GM21576 (cell line): ENCODE data around the gene TAPBPL.
A peak's percentile ranks its signal among the peaks of the same experiment; 100 is the strongest.
"Not testable (repeated sequence)": the region's sequence is repeated elsewhere in the genome, so short reads cannot be mapped to it uniquely, and the experiment has no call there.

Source experiments
- ATAC-seq: cut with Tn5 transposase; IDR thresholded peaks from one replicate; pipeline ENCODE4 v1.9.1; 2021; ENCODE audit warnings: mild to moderate bottlenecking, moderate library complexity; ENCODE audit not compliant: unreplicated experiment

Gene TAPBPL

DNA sequence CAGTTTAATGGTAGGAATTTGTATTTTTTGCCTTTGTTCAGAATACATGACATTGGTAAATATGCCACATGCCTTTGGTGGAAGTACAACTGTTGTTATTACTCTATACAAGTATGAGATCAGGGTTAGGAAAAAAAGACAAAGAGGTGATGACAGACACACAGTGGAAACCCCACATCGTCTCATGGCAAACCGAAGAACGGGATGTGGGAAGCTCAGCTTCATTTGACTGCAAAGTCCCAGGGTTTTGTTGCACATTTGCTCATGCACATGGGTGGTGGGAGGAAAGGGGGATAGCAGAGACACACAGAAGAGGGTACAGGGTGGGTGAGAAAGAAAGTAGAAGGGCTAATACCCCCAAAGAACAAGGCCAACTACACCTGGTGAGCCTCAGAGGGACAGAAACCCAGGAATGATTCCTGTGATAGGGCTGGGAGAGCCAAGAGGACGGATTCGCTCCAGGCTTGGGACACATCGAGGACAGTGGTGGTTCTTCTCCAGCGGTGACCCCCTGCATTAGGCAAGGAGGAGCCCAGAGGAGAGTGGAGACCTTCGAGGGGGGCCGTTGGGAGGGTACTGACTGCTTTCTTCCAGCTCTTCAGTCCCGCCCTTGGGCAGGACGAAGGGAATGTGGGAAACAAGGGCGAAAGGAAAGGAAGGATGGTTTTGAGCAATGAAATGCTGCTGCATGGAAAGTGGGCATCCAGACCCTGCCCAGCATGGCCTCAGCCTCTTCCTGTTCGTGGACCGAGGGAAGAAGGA is 10.6 kb downstream of the TAPBPL start:
- peak; percentile 3 for ATAC-seq

DNA sequence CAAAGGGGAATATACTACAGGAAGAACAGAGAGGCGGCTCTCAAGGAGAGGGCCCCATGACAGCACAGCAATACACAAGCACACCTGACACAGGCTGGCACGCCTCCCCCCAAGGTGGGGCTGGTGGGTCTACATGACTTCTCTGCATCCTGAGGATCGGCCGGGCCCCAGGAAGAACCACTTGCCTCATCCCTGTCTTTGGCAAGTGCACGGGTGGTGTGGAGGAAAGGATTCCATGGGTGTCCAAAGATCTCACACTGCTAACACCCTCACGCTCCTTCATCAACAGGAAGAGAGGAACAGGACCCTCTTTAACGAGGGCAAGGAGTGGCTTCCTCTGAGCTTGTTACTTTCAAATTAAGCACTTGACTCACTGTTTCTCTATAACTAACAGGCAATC is 11.4 kb downstream of the TAPBPL start:
- ATAC-seq, result no peak

DNA sequence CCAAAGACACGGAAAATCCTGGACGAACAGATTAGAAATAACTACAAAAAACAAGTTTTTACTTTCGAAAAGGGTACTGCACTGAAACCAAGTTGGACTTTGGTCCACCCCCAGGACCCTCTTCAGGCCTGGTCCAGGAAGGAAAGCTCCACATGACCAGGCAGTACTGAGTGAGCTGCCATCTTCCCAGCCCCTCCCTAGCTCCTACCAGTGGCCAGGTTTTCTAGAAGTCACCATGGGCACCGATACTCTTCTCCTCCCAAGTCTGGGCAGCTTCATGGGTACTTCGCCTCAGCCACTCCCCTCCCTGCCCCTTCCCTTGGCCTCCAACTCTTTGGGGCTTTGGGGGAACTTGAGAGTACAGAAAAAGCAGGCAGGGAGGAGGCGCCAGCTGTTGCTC is 12.0 kb downstream of the TAPBPL start:
- no peak for ATAC-seq

DNA sequence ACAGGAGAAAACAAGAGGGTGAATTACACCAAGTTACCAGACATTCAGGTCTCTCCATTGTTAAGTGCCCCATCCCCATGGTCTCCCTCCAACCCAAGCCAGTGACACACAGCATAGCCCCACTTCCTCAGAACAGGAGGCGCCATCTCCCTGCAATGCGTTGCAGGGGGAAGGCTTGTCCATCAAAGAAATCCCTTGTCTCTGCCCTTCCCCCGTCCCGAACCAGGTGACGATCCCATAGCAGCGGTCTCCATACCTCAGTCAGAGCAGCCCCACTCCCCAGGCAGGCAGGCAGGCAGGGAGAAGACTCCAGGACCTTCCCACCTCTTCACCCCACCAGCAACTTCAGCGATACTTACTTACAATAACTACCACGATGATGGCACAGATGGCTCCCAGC is 12.7 kb downstream of the TAPBPL start:
- no peak for ATAC-seq

DNA sequence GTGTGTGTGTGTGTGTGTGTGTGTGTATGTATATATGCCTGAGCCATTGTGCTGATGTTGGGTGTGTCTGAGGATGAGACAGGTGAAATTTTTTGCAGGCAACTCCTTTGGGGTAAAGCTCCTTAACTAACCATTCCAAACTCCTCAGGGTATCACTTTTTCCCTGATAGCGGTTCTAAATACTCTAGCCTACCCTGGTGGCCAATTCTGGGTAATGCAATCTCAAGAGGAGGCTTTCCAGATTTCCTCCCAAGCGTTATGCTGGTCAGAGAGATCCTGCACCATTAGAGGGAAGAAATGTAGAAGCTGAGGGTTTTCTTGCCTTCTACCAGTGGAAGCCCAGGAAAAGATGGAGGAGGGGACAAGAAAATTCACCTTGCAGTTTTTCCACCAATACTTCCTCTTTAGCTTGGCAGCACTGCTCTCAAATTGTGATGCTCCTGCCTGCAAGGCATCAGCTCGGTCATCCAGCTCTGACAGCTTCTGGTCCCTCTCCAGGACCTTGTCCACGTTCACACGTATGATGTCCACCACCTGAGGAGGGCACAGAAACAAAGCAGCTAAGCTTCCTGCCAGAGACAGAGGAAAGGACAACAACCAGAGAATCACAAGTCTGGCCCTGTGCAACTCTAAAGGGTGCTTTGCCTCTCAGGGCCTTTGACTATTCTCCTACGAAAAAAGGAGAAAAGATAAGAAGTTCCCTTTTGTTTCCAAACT is 13.8 kb downstream of the TAPBPL start:
- no peak for ATAC-seq

DNA sequence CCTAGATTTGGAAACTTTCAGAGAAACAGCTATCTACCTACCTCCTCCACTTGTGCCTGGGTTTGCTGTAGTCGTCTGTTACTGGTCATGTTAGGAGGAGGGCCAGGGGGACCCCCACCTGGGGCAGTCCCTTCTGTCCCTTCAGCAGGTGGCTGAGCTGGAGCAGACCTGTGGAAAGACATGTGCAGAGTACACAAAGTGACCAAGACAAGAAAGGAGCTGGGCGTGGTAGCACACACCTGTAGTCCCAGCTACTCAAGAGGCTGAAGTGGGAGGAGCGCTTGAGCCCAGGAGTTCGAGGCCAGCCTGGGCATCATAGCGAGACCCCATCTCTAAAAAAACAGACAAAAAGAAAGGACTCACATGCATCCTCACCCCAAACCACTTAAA is 14.3 kb downstream of the TAPBPL start:
- ATAC-seq, result no peak

DNA sequence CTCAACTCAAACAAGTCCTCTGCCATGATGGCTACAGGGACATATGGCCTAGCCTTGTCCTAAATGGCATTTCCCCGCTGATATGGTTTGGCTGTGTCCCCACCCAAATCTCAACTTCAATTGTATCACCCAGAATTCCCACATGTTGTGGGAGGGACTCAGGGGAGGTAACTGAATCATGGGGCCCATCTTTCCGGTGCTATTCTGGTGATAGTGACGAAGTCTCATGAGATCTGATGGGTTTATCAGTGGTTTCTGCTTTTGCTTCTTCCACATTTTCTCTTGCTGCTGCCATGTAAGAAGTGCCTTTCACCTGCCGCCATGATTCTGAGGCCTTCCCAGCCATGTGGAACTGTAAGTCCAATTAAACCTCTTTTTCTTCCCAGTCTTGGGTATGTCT is 14.9 kb downstream of the TAPBPL start:
- not testable (repeated sequence) for ATAC-seq

DNA sequence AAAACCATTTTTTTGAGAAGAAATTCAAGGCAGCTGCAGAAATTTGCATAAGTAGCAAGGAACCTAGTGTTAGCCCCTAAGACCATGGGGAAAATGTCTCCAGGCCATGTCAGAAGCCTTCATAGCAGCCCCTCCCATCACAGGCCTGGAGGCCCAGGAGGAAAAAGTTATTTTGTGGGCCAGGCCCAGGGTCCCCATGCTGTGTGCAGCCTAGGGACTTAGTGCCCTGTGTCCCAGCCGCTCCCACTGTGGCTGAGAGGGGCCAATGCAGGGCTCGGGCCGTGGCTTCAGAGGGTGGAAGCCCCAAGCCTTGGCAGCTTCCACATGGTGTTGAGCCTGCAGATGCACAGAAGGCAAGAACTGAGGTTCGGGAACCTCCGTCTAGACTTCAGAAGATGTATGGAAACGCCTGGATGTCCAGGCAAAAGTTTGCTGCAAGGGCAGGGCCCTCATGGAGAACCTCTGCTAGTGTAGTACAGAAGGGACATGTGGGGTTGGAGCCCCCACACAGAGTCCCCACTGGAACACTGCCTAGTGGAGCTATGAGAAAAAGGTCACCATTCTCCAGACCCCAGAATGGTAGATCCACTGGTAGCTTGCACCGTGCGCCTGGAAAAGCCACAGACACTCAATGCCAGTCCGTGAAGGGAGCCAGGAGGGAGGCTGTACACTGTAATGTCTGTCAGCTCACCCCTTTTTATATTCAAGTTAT is 15.9 kb downstream of the TAPBPL start:
- not testable (repeated sequence) for ATAC-seq

DNA sequence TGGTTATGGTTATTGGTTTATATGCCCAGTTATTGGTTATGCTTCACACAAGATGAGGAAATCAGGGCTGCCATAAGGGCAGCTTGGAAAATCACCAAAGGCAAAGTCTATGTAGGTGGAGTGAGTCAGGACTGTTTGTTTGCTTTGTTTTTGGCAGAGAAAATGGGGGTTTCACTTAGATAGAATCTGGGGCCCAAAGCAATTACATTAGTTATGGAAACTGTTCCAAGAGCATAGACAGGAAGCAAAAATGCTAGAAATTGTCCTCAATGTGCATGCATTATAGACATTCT is 16.4 kb downstream of the TAPBPL start:
- no peak for ATAC-seq

DNA sequence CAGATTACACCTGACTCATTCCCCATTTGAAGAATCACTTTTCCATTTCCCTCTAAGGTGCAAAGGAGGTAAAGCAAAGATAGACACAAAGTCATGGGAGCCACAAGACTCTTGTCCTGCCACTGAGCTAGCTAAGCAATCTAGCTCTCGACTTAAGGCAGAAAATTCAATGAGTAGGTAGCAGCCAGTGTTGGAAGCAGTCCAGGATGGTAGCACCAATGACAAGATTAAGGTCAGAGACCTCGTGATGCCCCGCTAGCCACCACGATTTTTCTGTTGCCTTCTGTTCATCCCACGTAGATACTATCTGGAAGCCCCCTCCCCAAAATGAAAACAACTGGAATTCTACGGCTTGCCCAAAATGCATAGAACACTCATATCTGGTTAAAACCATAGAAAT is 17.2 kb downstream of the TAPBPL start:
- ATAC-seq, result no peak

DNA sequence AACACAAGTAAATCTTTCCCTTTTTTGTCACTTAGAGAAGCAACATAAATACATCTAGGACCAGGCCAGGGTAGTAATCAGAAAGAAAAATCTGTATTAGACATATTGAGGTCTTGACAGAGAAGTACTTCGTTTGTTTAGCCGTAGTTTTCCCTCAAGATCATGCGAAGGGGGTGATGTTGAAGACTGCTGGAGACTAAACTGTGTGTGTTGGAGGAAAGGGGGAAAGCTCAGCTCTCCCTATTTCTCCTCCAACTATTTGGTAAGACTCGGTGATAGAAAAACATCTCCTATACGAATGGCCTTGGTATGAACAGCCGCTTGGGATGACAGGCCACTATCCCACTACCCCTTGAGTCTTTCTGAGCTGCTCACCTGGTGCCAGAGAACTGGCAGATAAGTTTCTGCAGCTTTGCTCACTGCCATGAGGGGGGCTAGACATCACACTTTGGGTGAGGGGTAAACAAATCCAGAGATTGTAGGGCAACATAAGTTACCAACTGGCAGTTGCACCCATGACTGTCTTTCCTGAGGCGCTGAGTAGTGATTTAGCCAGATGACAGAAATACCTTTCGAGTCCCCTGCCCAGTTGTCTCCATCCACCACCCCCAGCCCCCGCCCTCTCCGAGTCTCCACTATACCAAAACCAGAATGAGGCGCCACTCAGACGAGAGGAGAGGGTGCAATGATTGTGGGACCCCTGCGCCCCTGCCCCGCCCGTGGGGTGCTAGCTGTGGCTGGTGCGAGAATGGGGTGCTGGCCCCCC is 17.9 kb downstream of the TAPBPL start:
- no peak for ATAC-seq

DNA sequence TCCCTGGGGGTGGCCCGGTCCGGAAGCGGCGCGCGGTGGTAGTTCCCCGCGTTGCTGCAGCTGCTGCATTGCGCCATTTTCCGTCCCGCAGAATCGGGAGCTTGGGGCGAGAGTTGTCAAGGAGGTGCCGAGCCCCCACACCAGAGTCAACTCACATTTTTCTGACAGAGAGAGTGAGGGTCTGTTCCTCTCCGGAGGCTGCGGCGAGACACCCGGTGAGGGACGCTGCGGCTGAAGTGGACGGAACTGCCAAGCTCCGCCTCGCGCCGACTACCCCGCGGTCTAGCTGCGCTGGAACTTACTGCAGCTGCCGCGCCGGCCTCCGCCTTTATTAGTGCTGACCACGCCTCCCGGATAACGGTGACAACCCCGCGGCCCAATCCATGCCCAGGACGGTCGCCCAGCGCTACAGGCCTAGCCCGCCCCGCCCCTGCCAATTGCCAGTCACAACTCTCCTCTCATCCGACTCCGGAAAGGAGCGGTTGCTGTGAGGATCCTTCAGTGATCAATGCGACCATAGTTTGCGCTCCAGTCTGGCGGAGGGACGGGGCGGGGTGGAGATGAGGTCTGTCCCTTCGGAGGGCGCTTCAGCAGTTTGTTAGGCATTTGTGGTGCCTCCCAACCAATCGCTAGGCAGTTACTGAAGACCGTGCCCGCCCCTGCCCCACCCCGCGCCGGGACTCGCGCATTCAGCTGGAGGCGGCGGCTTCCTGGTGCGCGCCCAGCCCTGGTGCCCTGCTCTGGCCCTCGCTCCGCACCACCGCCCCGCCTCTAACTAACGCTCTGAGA is 18.7 kb downstream of the TAPBPL start, which contains the start of gene VAMP1:
Gene VAMP1 (minus strand): TSS at position 303 of the 789 bp plus-strand sequence. CDS start 146 bp downstream, at position 157.
- ATAC-seq, result peak; percentile 86

DNA sequence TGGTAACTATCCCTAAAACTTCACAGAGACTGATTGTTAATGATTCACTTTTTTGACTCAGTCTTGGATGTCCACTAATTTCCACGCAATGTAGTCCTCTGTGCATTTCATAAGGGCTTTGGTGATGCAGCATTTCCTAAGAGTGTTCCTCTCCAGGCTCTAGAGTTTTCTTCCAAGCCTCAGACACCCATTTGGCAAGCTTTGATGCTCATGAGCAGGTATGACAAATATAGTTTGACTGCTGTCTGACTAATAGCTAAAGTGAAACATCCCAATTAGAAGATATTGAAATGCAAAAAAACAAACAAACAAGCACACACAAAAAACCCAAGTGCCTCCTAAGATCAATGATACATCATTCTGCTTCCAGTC is 20.1 kb downstream of the TAPBPL start:
- ATAC-seq, result no peak

DNA sequence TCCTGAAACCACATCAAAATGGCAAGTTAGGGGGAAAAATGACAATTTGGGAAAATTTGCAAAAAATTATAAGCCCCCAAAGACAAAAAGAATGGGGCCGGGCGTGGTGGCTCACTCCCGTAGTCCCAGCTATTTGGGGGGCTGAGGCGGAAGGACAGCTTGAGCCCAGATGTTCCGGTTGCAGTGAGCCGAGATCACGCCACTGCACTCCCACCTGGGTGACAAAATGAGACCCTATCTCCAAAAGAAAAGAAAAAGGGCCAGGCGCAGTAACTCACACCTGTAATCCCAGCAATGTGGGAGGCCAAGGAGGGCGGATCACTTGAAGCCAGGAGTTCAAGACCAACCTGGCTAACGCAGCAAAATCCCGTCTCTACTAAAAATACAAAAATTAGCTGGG is 20.6 kb downstream of the TAPBPL start:
- ATAC-seq, result no peak

DNA sequence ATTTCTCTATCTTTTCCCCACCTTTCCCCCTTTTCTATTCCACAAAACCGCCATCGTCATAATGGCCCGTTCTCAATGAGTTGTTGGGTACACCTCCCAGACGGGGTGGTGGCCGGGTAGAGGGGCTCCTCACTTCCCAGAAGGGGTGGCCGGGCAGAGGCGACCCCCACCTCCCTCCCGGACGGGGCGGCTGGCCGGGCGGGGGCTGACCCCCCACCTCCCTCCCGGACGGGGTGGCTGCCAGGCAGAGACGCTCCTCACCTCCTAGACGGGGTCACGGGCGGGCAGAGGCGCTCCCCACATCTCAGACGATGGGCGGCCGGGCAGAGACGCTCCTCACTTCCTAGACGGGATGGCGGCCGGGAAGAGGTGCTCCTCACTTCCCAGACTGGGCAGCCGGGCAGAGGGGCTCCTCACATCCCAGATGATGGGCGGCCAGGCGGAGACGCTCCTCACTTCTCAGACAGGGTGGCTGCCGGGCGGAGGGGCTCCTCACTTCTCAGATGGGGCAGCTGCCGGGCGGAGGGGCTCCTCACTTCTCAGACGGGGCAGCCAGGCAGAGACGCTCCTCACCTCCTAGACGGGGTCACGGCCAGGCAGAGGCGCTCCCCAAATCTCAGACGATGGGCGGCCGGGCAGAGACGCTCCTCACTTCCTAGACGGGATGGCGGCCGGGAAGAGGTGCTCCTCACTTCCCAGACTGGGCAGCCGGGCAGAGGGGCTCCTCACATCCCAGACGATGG is 23.6 kb downstream of the TAPBPL start:
- ATAC-seq, result not testable (repeated sequence)

DNA sequence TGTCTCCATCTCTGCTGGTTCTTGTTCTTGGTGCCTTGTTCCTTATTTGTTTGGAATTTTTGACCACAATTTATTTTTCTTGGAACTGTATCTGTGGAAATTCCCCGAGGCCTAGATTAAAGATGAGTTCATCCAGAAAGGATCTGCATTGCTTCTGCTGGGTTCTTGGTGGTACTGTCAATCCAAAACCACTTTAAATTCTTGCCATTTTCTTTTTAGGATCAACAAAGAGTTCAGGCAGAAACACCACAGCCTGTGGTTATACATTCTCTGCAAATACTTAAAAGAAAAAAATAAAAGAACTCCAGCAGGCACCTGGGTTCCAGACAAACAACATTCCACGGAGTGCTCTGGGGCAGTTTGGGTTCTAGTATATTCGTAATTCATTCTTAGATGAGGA is 24.6 kb downstream of the TAPBPL start:
- no peak for ATAC-seq

DNA sequence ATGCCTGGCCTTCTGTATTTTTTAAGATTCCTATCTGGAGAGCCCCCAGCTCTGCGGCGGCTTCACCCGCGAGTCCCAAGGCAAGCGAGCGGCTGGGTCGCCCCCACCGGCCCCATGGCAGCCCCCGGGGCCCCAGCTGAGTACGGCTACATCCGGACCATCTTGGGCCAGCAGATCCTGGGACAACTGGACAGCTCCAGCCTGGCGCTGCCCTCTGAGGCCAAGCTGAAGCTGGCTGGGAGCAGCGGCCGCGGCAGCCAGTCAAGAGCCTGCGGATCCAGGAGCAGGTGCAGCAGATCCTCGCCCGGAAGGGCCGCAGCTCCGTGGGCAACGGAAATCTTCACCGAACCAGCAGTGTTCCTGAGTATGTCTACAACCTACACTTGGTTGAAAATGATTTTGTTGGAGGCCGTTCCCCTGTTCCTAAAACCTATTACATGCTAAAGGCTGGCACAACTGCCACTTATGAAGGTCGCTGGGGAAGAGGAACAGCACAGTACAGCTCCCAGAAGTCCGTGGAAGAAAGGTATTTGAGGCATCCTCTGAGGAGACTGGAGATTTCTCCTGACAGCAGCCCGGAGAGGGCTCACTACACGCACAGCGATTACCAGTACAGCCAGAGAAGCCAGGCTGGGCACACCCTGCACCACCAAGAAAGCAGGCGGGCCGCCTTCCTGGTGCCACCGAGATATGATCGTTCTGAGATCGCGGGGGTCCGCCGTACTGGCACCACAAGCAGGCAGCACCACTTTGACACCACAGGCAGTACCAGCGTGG is 25.9 kb downstream of the TAPBPL start:
- ATAC-seq, result not testable (repeated sequence)

DNA sequence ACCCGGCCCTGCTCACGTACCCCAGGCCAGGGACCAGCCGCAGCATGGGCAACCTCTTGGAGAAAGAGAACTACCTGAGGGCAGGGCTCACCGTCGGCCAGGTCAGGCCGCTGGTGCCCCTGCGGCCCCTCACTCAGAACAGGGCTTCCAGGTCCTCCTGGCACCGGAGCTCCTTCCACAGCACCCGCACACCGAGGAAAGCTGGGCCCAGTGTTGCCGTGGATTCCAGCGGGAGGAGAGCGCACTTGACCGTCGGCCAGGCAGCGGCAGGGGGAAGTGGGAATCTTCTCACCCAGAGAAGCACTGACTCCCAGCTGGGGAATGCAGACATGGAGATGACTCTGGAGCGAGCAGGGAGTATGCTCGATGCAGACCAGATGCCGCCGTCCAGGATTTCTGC is 26.6 kb downstream of the TAPBPL start:
- ATAC-seq, result no peak

DNA sequence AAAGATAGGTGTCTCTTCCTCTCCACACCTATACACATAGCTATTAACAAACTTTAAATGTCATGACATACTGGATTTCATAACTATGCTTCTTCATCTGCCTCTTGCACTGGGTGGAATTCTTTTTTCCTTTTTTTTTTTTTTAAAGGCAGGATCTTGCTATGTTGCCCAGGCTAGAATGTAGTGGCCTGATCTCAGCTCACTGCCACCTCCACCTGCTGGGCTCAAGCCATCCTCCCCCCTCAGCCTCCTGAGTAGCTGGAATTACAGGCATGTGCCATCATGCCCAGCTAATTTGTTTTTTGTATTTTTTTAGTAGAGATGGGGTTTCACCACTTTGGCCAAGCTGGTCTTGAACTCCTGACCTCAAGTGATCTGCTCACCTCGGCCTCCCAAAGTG is 36.4 kb downstream of the TAPBPL start:
- no peak for ATAC-seq
